Cardiac muscle cell (in vitro differentiated cells and primary cell): ENCODE results near the gene UTRN. TPM values are rescaled to one million over a fixed set of nuclear protein-coding genes. Genes with fewer than 3 reads are reported as not detected.

Experiments used
- DNase-seq, 2 donors: peaks; one replicate each; pipeline versions ENCODE4 v3.0.0 to v3.0.0-alpha.2; 2010 to 2017; ENCODE audit warnings: low read depth in 1 of 2, low spot score in 1 of 2
- H3K27ac ChIP-seq: fragments of 200-600 bp; sonication (generic); 2 replicates; pipeline ENCODE4 v1.5.1; 2016
- H3K27me3 ChIP-seq: fragments of 200-600 bp; sonication (generic); 2 replicates; pipeline ENCODE4 v1.6.0; 2016; ENCODE audit warnings: control low read depth
- H3K36me3 ChIP-seq: fragments of 200-600 bp; sonication (generic); 2 replicates; pipeline ENCODE4 v1.5.1; 2016; ENCODE audit warnings: control low read depth
- H3K4me1 ChIP-seq: fragments of 200-600 bp; sonication (generic); 2 replicates; pipeline ENCODE4 v1.8.1; 2017; ENCODE audit warnings: low read depth, mild to moderate bottlenecking, mixed run types
- H3K4me3 ChIP-seq: fragments of 200-600 bp; sonication (generic); 2 replicates; pipeline ENCODE4 v1.5.1; 2016; ENCODE audit warnings: mild to moderate bottlenecking
- H3K9me3 ChIP-seq: fragments of 200-600 bp; sonication (generic); 2 replicates; pipeline ENCODE4 v1.5.1; 2017; ENCODE audit warnings: low read depth, mild to moderate bottlenecking, control low read depth
- polyA plus RNA-seq: library from polyadenylated mRNA; unstranded; fragments of >200 nt; fragmentation: Nextera tagmentation; extraction: Ambion mirVana; gene quantifications from 2 replicates; pipeline ENCODE4 v1.2.1, GENCODE V29; 2016
- total RNA-seq: library from RNA; depleted of rRNA; stranded (reverse); fragments of >200 nt; gene quantifications from 2 replicates; pipeline ENCODE4 v1.2.3, GENCODE V29; 2016
- TF ChIP-seq, protein P1 (sequence below): IDR thresholded peaks from 2 replicates; pipeline ENCODE4 v1.5.1; 2012; ENCODE audit warnings: low read depth, mild to moderate bottlenecking, low read length

UTRN gene
- total and polyA plus RNA-seq, 2 experiments from 2014 or later = 44.5 to 93.8 TPM

DNA sequence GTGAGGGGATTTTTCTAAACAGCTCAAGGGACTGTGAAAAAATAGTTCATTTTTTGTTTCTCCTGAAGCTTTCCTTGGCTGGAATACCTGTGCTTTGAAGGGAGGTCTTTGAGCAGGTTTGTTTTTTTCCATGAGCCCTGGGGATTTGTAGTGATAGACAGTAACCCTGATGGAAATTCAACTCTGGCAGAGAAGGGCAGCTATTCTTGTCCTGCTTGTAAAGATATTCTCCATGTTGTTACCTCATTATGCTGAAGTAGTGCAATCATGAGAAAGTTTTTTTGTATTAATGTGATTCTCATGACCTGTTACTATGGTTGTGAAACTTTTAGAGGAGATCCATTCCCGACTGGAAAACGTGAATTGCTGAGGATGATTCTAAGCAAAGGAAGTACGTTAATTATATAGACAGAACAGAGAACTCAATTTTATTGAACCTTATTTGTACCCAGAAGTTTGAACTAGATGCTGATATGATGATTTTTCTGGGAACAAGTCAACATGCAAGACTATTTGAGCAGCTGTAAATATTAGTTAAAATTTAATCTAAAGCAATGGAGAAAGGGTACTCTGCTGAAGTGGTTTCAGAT lies 12.5 kb downstream of the UTRN start:
- no peaks in the 10 kb centered on the region for H3K9me3 ChIP-seq
- H3K4me1 ChIP-seq = peaks cover 17% of the 10 kb centered on the region
- H3K27me3 ChIP-seq = no peaks in the 10 kb centered on the region
- no peak overlapping the region for H3K4me3 ChIP-seq
- H3K27ac ChIP-seq = peak overlapping the region; percentile 73
- TF ChIP-seq, protein P1, sequence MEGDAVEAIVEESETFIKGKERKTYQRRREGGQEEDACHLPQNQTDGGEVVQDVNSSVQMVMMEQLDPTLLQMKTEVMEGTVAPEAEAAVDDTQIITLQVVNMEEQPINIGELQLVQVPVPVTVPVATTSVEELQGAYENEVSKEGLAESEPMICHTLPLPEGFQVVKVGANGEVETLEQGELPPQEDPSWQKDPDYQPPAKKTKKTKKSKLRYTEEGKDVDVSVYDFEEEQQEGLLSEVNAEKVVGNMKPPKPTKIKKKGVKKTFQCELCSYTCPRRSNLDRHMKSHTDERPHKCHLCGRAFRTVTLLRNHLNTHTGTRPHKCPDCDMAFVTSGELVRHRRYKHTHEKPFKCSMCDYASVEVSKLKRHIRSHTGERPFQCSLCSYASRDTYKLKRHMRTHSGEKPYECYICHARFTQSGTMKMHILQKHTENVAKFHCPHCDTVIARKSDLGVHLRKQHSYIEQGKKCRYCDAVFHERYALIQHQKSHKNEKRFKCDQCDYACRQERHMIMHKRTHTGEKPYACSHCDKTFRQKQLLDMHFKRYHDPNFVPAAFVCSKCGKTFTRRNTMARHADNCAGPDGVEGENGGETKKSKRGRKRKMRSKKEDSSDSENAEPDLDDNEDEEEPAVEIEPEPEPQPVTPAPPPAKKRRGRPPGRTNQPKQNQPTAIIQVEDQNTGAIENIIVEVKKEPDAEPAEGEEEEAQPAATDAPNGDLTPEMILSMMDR = no peak
- DNase-seq = peak; percentile 22 to 80
- H3K36me3 ChIP-seq = peaks cover 4% of the 10 kb centered on the region

DNA sequence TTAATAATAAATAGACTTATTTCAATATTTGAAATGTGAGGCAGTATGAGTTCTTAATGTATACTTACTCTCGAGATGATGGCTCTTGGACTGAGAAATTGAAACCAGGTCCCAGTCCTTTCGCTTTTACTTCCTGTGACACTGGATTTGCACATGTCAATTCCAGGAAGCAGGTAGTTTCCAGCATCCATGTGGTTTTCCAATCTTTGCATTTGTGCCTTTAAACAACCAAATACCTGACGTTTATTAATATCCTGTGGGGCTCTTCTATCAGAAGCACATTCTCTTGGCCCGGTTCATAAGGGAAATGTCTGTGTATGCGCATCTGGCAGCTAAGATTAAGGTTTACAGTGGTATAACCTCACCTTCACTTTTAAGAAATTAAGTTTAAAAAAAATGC lies 13.1 kb downstream of the UTRN start:
- Histone ChIP-seq H3K36me3 (peaks cover 4% of the 10 kb centered on the region), H3K9me3 (no peaks in the 10 kb centered on the region), H3K4me1 (peaks cover 17% of the 10 kb centered on the region), H3K27me3 (no peaks in the 10 kb centered on the region), H3K27ac (no peak overlapping the region), H3K4me3 (no peak overlapping the region)
- TF ChIP-seq, protein P1 = no peak
- no peak for DNase-seq

DNA sequence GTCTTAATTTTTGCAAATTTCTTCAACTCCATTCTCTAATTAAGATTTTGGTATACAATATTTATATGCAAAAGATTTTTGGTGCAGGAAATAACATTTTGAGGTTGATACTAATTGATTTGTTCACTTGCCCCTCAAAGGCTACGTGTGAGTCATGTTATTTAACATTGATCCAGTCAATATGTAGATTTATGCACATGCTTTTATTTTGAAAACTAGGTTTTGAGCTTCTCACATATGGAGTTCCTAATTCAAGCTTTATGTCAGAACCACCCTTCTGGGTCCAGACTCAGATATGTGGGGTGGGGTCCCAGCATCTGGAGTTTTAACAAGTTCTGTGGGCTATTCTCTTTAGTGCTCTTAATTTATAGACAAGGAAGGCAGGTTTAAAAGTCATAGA lies 13.8 kb downstream of the UTRN start:
- H3K9me3 ChIP-seq = no peaks in the 10 kb centered on the region
- TF ChIP-seq, protein P1 = no peak
- H3K27ac ChIP-seq = no peak overlapping the region

DNA sequence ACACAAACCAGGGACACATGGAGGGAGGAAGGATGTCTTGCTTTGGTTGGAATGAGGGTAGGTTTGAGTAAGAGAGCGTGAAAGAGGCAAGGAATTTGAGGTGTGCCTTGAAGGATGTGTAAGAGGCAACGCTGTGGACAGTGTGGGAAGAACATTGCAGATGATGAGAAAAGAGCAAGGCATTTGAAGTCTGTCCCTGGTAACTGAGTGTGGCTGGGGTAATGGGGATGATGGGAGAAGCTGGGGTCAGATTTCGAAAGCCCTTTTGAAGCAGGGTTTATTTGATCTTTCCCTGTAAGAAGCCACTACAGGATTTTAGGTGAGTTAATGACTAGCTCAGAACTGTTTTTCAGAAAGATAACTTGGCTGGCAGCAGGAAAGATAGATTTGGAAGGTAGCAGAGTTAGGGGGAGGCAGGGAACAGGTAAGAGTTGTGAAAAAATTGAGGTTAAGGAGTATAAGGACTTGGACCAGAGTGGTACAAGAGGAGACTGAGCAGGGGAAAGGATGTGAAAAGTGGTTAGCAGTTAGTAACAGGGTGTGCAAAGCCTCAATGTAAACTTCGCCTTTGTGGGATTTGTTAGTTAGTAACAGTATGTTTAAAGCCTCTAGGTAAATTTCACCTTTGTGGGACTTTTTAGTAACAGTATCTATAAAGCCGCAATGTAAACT lies 17.7 kb downstream of the UTRN start:
- no peak for DNase-seq
- Histone ChIP-seq H3K36me3 (no peaks in the 10 kb centered on the region), H3K27ac (no peak overlapping the region), H3K27me3 (no peaks in the 10 kb centered on the region), H3K4me1 (peaks cover 5% of the 10 kb centered on the region), H3K4me3 (no peak overlapping the region), H3K9me3 (no peaks in the 10 kb centered on the region)
- TF ChIP-seq, protein P1 = no peak

More for the DNA sequence above, 13.8 kb downstream of the UTRN start:
- DNase-seq = no peak
- Histone ChIP-seq H3K36me3 (peaks cover 4% of the 10 kb centered on the region), H3K4me3 (no peak overlapping the region), H3K4me1 (peaks cover 17% of the 10 kb centered on the region), H3K27me3 (no peaks in the 10 kb centered on the region)

DNA sequence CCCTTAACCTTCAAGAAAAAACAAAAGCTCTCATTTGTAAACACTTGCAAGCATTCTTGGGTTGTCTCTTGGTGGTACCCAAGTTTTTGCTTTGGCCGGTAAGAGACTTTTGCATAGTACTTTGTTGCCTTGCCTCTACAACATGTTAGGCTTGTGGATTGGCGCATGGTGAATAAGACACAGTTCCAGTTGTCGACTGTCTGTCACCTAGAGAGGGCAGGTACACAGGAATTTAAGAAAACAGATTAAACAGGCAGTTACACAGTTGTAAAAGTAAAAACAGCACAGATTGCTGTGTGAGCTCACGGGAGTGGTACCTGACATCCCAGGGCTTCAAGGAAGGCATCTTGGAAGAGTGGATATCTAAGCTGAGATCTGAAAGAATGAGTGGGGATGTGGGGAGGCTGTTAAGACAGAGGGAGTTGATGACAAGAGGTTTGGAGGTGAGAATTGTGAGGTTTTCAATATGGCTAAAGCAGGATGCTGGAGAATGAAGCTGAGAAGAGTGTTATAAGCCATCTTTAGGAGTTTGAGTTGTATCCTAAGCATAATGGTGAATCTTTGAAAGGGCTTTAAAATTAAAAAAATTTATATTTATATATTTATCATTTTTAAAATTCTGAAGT lies 19.2 kb downstream of the UTRN start:
- Histone ChIP-seq H3K27ac (no peak overlapping the region), H3K4me3 (no peak overlapping the region), H3K36me3 (no peaks in the 10 kb centered on the region), H3K9me3 (no peaks in the 10 kb centered on the region), H3K4me1 (no peaks in the 10 kb centered on the region), H3K27me3 (no peaks in the 10 kb centered on the region)
- DNase-seq = no peak
- TF ChIP-seq, protein P1 = no peak
